Measurements from ENCODE around the gene DUXB. TPM values are rescaled to one million over a fixed set of nuclear protein-coding genes. Genes with fewer than 3 reads are reported as not detected.

DUXB gene
- total RNA-seq, 1 experiment from 2014 or later: not detected

DNA sequence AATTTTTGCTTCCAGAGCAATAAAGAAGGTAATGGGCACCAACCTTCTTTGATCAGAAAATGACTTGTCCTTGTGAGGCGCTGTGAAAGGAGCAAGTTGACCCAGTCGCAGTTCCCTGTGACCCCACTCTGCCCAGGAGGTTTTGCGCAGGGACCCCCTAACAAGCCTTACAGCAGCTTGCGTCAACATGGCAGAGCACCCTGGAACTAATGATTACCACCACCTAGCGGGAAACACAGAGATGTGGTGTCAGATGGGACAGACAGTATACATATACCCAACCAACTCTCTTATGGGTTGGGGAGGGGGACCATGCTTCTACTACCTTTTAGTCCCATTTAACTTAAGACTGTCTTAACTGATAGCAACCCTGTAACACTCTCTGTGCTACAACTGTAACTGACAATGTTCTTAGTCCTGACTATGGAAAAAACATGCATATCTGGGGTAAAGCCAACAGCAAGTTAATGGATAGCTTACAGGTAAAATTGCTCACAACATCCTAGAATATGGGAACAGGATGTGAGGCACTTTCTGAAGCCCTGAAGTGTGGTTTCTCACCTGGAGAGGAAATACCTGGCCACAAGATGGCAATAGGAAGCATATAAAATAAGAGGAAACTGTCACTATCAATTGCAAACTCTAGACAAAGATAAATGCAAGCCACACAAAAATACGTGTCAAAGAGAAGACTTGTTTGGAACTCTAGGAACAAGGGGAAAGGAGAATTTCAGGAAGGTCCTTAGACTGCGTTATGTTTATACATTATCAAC, 56.8 kb downstream of the DUXB start:
- peaks cover 18% of the 10 kb centered on the region for H3K4me1 Mint-ChIP-seq (ENCODE audit: low read depth, unreplicated experiment)
- TF ChIP-seq, protein P1, sequence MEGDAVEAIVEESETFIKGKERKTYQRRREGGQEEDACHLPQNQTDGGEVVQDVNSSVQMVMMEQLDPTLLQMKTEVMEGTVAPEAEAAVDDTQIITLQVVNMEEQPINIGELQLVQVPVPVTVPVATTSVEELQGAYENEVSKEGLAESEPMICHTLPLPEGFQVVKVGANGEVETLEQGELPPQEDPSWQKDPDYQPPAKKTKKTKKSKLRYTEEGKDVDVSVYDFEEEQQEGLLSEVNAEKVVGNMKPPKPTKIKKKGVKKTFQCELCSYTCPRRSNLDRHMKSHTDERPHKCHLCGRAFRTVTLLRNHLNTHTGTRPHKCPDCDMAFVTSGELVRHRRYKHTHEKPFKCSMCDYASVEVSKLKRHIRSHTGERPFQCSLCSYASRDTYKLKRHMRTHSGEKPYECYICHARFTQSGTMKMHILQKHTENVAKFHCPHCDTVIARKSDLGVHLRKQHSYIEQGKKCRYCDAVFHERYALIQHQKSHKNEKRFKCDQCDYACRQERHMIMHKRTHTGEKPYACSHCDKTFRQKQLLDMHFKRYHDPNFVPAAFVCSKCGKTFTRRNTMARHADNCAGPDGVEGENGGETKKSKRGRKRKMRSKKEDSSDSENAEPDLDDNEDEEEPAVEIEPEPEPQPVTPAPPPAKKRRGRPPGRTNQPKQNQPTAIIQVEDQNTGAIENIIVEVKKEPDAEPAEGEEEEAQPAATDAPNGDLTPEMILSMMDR (IDR thresholded peaks at IDR 0.05; ENCODE audit: unreplicated experiment): no peak
- no peaks in the 10 kb centered on the region for H3K27me3 Mint-ChIP-seq (ENCODE audit: unreplicated experiment)
- DNase-seq: no peak
- BruUV-seq (replicated peaks): no TSS peak
- CTCF ChIA-PET: interaction anchor here (1.2 kb wide), 1 partner anchor 120 kb away, joined by 4 read pairs; no protein-coding TSS in a partner anchor
- H3K9me3 Mint-ChIP-seq (ENCODE audit: low read depth, unreplicated experiment): no peaks in the 10 kb centered on the region
- intact Hi-C loops (cut with micrococcal nuclease; ENCODE audit: unreplicated experiment): loop anchor here (1.0 to 10.0 kb wide), 2 partner anchors 120 to 1530 kb away; no protein-coding TSS in a partner anchor
- H3K36me3 Mint-ChIP-seq (ENCODE audit: insufficient read depth, unreplicated experiment): peaks cover 63% of the 10 kb centered on the region
- peak overlapping the region; percentile 50 for H3K4me3 Mint-ChIP-seq (ENCODE audit: low read depth, unreplicated experiment)
- H3K27ac Mint-ChIP-seq (ENCODE audit: unreplicated experiment): peak overlapping the region; percentile 53

Other genes with a start within 250 kb of the DUXB start
- gene TMEM170A, start 236.8 kb downstream of the DUXB start, total RNA-seq (2022): 48.4 and 52.5 TPM in 2 replicates
- gene CHST6, start 206.0 kb downstream of the DUXB start, total RNA-seq (2022): 3.3 and 4.3 TPM in 2 replicates
- gene CHST5, start 165.4 kb downstream of the DUXB start, total RNA-seq (2022): 0.42 and 0.64 TPM in 2 replicates
- 17.6 and 23.8 TPM in 2 replicates for gene TMEM231, start 145.2 kb downstream of the DUXB start, total RNA-seq (2022)
- 112 and 123 TPM in 2 replicates for gene GABARAPL2, start 135.1 kb downstream of the DUXB start, total RNA-seq (2022)
- 90.4 and 111 TPM in 2 replicates for gene ADAT1, start 78.2 kb downstream of the DUXB start, total RNA-seq (2022)
- 198 and 207 TPM in 2 replicates for gene KARS1, start 53.8 kb downstream of the DUXB start, total RNA-seq (2022)
- 45.3 and 48.3 TPM in 2 replicates for gene TERF2IP, start 53.7 kb downstream of the DUXB start, total RNA-seq (2022)
- gene CPHXL2, start 24.5 kb downstream of the DUXB start, total RNA-seq (2022): not detected in 2 replicates
- gene CPHXL, start 25.0 kb upstream of the DUXB start, total RNA-seq (2022): not detected in 2 replicates